ENCODE data around the gene MTARC1. TPM values are rescaled to one million over a fixed set of nuclear protein-coding genes. Genes with fewer than 3 reads are reported as not detected.

MTARC1 gene
- polyA plus RNA-seq, 1 donor (not counting 4 experiments of a cell fraction or from before 2014, with no cell fraction given), result 2.1 TPM

DNA sequence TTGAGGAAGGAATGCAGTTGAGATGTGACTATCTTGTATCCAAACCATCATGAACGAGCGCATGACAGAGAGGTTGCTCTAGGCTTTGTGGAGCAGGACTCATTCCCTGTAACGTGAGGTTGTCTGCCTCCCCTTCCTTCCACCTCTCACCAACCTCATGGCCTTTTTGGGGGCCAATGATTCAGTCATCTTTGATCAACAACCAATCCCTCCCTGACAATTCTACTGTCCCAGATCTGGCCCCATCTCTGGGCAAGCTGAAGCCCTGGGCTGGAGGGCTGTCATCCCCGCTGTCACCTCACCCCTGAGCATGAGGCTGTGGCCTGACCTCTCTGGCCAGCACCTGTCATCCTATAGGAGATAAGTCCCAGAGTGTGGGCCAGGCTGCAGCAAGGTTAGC, 19.7 kb downstream of the MTARC1 start:
- Histone ChIP-seq H3K4me1 (ENCODE audit: control insufficient read depth, extremely low read depth, insufficient read depth, low read length) (peaks cover 10% of the 10 kb centered on the region), H3K27me3 (ENCODE audit: control insufficient read depth, extremely low read depth, insufficient read depth, low read length) (peaks cover 3% of the 10 kb centered on the region), H3K9me3 (ENCODE audit: control insufficient read depth, low read depth, low read length) (no peaks in the 10 kb centered on the region), H3K79me2 (ENCODE audit: control insufficient read depth, insufficient read depth, low read length) (no peaks in the 10 kb centered on the region), H4K20me1 (ENCODE audit: control insufficient read depth, extremely low read depth, insufficient read depth, low read length) (no peaks in the 10 kb centered on the region), H3K27ac (ENCODE audit: control insufficient read depth, insufficient read depth, low read length) (no peak overlapping the region), H3K9ac (ENCODE audit: control insufficient read depth, extremely low read depth, insufficient read depth, low read length) (no peak overlapping the region), H3K4me2 (ENCODE audit: control insufficient read depth, extremely low read depth, insufficient read depth, low read depth, low read length) (no peak overlapping the region), H2AFZ (ENCODE audit: control insufficient read depth, low read length) (no peak overlapping the region), H3K36me3 (ENCODE audit: control insufficient read depth in 2 of 2, extremely low read depth in 1 of 2, insufficient read depth in 2 of 2, low read length in 2 of 2) (no peaks in the 10 kb centered on the region), H3K4me3 (ENCODE audit: control insufficient read depth in 2 of 3, extremely low read depth in 1 of 3, insufficient read depth in 2 of 3, low read depth in 1 of 3, low read length in 3 of 3) (no peak overlapping the region), H3K9me1 (ENCODE audit: control insufficient read depth, extremely low read depth, insufficient read depth, low read length) (no peaks in the 10 kb centered on the region)
- TF ChIP-seq EZH2 (IDR thresholded peaks at IDR 0.05; ENCODE audit: low read length), result no peak
- TF ChIP-seq, protein P1, sequence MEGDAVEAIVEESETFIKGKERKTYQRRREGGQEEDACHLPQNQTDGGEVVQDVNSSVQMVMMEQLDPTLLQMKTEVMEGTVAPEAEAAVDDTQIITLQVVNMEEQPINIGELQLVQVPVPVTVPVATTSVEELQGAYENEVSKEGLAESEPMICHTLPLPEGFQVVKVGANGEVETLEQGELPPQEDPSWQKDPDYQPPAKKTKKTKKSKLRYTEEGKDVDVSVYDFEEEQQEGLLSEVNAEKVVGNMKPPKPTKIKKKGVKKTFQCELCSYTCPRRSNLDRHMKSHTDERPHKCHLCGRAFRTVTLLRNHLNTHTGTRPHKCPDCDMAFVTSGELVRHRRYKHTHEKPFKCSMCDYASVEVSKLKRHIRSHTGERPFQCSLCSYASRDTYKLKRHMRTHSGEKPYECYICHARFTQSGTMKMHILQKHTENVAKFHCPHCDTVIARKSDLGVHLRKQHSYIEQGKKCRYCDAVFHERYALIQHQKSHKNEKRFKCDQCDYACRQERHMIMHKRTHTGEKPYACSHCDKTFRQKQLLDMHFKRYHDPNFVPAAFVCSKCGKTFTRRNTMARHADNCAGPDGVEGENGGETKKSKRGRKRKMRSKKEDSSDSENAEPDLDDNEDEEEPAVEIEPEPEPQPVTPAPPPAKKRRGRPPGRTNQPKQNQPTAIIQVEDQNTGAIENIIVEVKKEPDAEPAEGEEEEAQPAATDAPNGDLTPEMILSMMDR (optimal IDR thresholded peaks at IDR 0.05 in 1 of 3, IDR thresholded peaks at IDR 0.05 in 1 of 3, conservative IDR thresholded peaks at IDR 0.05 in 1 of 3; ENCODE audit: extremely low read depth in 1 of 3, insufficient read depth in 2 of 3, low read length in 3 of 3), result no peak
- DNase-seq (ENCODE audit: low read depth, low spot score) (no peak), FAIRE-seq (no peak)
- dilution Hi-C loops (cut with MboI; ENCODE audit: extremely low pct_ligation_motif_present, low sequenced_read_pairs), result no loop called here

DNA sequence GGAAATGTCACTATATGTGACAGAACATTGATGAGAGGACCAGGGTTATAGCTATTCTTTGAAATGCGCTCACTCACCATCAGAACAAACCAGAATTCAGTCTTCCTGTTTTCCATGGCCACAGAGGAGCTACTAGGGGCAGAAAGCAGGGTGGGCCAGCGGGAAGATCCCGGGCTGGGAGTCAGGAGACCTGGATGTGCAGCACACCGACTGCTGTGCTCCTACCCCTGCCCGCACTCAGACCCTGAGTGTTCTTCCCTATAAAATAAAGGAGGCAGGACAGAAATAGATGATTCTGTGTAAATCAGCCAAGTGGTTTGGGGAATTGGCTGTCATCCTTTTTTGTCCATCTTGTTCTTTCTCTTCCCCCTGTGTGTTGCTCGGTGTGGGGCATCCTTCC, 21.0 kb downstream of the MTARC1 start:
- TF ChIP-seq EZH2 (IDR thresholded peaks at IDR 0.05; ENCODE audit: low read length), result no peak
- TF ChIP-seq, protein P1 (optimal IDR thresholded peaks at IDR 0.05 in 1 of 3, IDR thresholded peaks at IDR 0.05 in 1 of 3, conservative IDR thresholded peaks at IDR 0.05 in 1 of 3; ENCODE audit: extremely low read depth in 1 of 3, insufficient read depth in 2 of 3, low read length in 3 of 3), result no peak
- no peaks in the 10 kb centered on the region for H3K36me3 ChIP-seq (ENCODE audit: control insufficient read depth in 2 of 2, extremely low read depth in 1 of 2, insufficient read depth in 2 of 2, low read length in 2 of 2)
- no peak for FAIRE-seq

More for the DNA sequence above, 21.0 kb downstream of the MTARC1 start:
- Histone ChIP-seq H3K9ac (ENCODE audit: control insufficient read depth, extremely low read depth, insufficient read depth, low read length) (no peak overlapping the region), H3K27me3 (ENCODE audit: control insufficient read depth, extremely low read depth, insufficient read depth, low read length) (peaks cover 3% of the 10 kb centered on the region), H3K27ac (ENCODE audit: control insufficient read depth, insufficient read depth, low read length) (no peak overlapping the region), H3K9me3 (ENCODE audit: control insufficient read depth, low read depth, low read length) (no peaks in the 10 kb centered on the region), H3K4me1 (ENCODE audit: control insufficient read depth, extremely low read depth, insufficient read depth, low read length) (peaks cover 10% of the 10 kb centered on the region), H3K4me3 (ENCODE audit: control insufficient read depth in 2 of 3, extremely low read depth in 1 of 3, insufficient read depth in 2 of 3, low read depth in 1 of 3, low read length in 3 of 3) (no peak overlapping the region), H3K79me2 (ENCODE audit: control insufficient read depth, insufficient read depth, low read length) (no peaks in the 10 kb centered on the region), H2AFZ (ENCODE audit: control insufficient read depth, low read length) (no peak overlapping the region), H3K4me2 (ENCODE audit: control insufficient read depth, extremely low read depth, insufficient read depth, low read depth, low read length) (no peak overlapping the region), H3K9me1 (ENCODE audit: control insufficient read depth, extremely low read depth, insufficient read depth, low read length) (no peaks in the 10 kb centered on the region), H4K20me1 (ENCODE audit: control insufficient read depth, extremely low read depth, insufficient read depth, low read length) (no peaks in the 10 kb centered on the region)
- no peak for DNase-seq (ENCODE audit: low read depth, low spot score)
- dilution Hi-C loops (cut with MboI; ENCODE audit: extremely low pct_ligation_motif_present, low sequenced_read_pairs), result no loop called here

Data from keratinocyte (primary cell).